ENCODE measurements around the gene SOST.

Gene SOST

DNA sequence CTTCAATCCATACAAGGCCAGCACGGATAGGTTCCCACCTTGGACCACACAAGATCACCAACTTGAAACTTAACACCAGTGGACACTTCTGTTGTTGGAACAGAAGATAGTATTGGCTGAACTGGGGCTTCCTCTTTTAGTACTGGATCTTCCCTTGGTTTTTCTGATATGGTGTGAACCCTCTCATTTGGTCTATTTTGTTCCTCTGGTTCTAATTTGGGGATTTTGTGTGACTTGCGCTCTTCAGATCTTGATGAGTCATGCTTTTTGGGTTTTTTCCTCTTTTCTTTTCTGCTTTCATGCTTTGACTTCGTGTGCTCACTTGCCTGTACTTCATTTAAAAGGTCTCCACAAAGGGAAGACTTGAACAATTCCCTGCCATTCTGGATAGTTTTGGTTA lies 39.0 kb downstream of the SOST start:
- peaks cover 26% of the 10 kb centered on the region for H3K27me3 Mint-ChIP-seq (ENCODE audit: low read depth)
- H3K4me3 Mint-ChIP-seq: peak overlapping the region; percentile 97
- H3K9me3 Mint-ChIP-seq: no peaks in the 10 kb centered on the region
- peak overlapping the region; percentile 100 for H3K27ac Mint-ChIP-seq
- DNase-seq (ENCODE audit: low spot score): no peak
- H3K4me1 Mint-ChIP-seq (ENCODE audit: low read depth): peaks cover 13% of the 10 kb centered on the region
- peaks cover 6% of the 10 kb centered on the region for H3K36me3 Mint-ChIP-seq (ENCODE audit: low read depth)

DNA sequence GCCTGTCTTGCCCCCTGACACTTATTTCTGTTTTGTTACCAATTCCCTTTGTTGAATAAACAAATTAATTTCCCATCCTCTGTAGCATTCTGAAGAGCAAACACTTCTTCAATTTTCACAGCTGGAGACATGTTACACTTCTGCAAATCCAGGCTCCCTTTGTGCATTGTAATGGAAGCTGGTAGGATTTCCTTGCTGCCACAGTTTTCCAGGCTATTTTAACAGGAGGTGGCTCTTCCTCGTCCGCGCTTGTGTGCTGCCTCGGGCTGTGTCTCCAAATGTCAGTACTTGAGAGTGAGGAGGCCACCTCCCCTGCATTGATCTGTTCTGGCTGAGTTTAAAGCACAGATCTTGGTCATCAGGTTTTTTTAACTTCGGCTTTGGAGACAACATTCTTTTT lies 40.0 kb downstream of the SOST start:
- H3K27ac Mint-ChIP-seq: no peak overlapping the region
- peaks cover 20% of the 10 kb centered on the region for H3K4me1 Mint-ChIP-seq (ENCODE audit: low read depth)
- no peaks in the 10 kb centered on the region for H3K9me3 Mint-ChIP-seq
- no peak for DNase-seq (ENCODE audit: low spot score)
- no peak overlapping the region for H3K4me3 Mint-ChIP-seq
- peaks cover 6% of the 10 kb centered on the region for H3K36me3 Mint-ChIP-seq (ENCODE audit: low read depth)
- peaks cover 33% of the 10 kb centered on the region for H3K27me3 Mint-ChIP-seq (ENCODE audit: low read depth)

DNA sequence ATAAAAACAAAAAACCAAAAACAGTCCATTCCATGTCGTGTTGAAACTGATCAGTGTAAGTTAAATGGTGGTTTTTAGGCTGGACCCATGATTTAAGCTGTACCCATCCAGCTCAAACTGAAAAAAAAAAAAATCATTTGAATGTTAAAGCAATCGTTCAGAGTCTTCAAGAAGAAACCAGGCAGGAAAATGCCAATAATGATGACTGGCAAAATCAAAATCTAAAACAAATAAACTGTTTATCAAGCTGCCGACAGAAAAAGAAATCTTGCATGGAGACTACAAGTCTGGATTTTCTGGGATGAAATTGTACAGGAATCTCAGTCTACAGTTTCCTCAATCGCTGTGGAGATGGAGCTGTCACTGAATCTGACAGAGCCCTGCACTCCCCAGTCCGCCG lies 40.7 kb downstream of the SOST start:
- H3K27ac Mint-ChIP-seq: no peak overlapping the region
- H3K9me3 Mint-ChIP-seq: no peaks in the 10 kb centered on the region
- H3K27me3 Mint-ChIP-seq (ENCODE audit: low read depth): peaks cover 37% of the 10 kb centered on the region
- H3K4me3 Mint-ChIP-seq: no peak overlapping the region
- H3K36me3 Mint-ChIP-seq (ENCODE audit: low read depth): peaks cover 6% of the 10 kb centered on the region
- H3K4me1 Mint-ChIP-seq (ENCODE audit: low read depth): peaks cover 26% of the 10 kb centered on the region
- no peak for DNase-seq (ENCODE audit: low spot score)

DNA sequence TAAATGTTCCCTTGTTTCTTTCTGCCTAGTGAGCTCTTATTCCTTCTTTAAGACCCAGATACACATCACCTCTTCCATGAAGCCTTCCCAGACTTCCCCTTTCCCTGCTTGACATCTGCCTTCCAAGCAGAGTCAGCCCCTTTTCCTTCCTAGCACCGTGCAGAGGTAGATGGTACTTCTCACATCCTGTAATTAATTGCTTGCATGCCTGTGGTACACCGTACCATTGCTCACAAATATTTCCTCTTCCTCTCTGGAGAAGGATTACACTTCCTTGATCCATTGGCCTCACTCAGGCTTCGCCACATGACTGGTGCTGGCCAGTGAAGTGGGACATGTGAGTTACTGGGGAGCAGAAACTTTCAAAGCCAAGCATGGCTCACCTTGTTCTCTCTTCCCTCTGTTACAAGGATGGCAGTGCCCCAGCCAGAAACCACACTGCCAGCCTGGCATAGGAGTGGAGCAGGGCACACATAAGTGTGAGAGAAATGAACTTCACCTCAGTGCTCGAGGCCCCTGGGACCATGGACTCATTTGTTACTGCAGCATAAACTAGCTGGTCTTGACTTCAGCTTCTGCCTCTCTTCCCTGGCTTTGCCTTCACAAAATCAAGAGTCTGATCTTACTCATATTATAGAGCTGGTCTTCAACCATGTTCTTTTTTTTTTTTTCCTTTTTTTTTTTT lies 44.0 kb downstream of the SOST start:
- H3K36me3 Mint-ChIP-seq (ENCODE audit: low read depth): peaks cover under 1% of the 10 kb centered on the region
- H3K4me1 Mint-ChIP-seq (ENCODE audit: low read depth): peaks cover 17% of the 10 kb centered on the region
- H3K9me3 Mint-ChIP-seq: no peaks in the 10 kb centered on the region
- DNase-seq (ENCODE audit: low spot score): no peak
- H3K4me3 Mint-ChIP-seq: peak overlapping the region; percentile 81
- H3K27me3 Mint-ChIP-seq (ENCODE audit: low read depth): peaks cover 47% of the 10 kb centered on the region
- H3K27ac Mint-ChIP-seq: no peak overlapping the region

DNA sequence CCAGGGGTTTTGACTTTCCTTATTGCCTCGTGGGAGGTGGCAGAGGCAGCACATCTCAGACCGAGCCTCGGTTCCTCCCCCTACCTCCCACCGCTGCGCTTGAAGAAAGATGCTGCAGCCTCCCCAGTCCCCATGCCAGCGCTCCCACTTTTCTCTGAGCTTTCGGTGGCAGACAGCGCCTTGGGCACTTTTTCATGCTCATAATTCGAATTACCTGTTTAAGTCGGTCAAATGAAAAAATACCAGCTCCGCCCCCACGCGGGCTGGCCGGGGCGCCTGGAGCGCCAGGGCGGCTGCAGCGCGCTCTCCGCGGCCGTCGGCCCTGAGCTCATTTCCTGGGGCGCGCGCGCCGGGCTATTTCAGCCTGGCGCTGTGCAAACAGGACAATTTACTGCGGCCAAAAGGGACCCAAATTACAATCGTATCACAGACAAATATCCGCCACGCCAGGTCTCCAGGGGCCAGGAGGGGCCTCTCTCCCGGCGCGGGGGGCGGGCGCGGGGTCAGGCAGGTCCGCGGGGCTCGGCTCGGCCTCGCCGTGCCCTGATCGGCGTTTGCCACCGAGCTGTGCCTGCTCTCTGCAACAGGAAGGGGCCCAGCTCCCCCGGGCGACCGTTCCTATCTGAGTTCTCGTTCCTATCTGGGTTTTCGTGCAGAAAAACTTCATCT lies 45.0 kb downstream of the SOST start:
- peak; percentile 37 for DNase-seq (ENCODE audit: low spot score)
- peaks cover 45% of the 10 kb centered on the region for H3K27me3 Mint-ChIP-seq (ENCODE audit: low read depth)
- H3K9me3 Mint-ChIP-seq: no peaks in the 10 kb centered on the region
- H3K4me3 Mint-ChIP-seq: peak overlapping the region; percentile 81
- H3K4me1 Mint-ChIP-seq (ENCODE audit: low read depth): peaks cover 14% of the 10 kb centered on the region
- H3K27ac Mint-ChIP-seq: no peak overlapping the region
- H3K36me3 Mint-ChIP-seq (ENCODE audit: low read depth): no peaks in the 10 kb centered on the region

DNA sequence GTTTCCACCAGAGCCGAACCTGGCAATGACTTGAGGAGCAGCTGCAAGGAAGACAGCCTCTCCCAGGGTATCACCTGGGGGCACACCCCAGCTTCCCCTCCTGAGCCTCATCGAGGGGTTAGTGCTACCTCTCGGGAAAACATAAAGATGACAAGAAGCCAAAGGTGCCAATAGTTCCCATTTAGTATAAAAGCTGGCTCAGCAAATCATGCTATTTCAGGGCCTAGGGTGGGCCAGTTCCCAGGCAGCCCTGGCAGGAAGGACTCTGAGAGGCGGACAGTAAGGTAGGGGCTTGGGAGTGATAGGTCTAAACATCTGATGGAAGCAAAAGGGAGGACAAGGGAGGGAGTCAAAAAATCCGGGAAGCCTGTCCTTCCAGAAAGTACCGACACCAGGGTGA lies 46.2 kb downstream of the SOST start:
- Mint-ChIP-seq H3K4me1 (ENCODE audit: low read depth) (peaks cover 14% of the 10 kb centered on the region), H3K27ac (no peak overlapping the region), H3K9me3 (no peaks in the 10 kb centered on the region), H3K27me3 (ENCODE audit: low read depth) (peaks cover 39% of the 10 kb centered on the region), H3K36me3 (ENCODE audit: low read depth) (no peaks in the 10 kb centered on the region), H3K4me3 (no peak overlapping the region)
- no peak for DNase-seq (ENCODE audit: low spot score)

DNA sequence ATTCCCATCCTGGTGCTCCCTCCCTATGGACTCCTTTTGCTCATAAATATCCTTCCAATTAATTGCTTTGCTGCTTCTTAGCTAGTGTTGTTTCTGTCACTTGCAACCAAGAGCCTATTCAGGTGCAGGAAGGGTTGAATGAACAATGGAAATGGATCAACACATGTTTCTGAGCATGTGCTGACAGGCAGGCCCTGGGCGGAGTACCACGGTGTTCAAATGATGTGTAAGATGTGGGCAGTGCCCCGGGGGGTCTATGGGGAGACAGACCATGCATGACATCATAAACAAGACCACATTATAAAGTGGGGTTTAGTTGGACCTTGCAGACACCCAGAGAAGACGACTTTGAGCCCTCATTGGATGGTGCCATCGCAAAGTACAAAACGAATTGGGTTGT lies 48.5 kb downstream of the SOST start:
- H3K4me3 Mint-ChIP-seq: no peak overlapping the region
- H3K27ac Mint-ChIP-seq: no peak overlapping the region
- no peaks in the 10 kb centered on the region for H3K36me3 Mint-ChIP-seq (ENCODE audit: low read depth)
- H3K4me1 Mint-ChIP-seq (ENCODE audit: low read depth): peaks cover 14% of the 10 kb centered on the region
- no peak for DNase-seq (ENCODE audit: low spot score)
- H3K9me3 Mint-ChIP-seq: no peaks in the 10 kb centered on the region
- H3K27me3 Mint-ChIP-seq (ENCODE audit: low read depth): peaks cover 33% of the 10 kb centered on the region

DNA sequence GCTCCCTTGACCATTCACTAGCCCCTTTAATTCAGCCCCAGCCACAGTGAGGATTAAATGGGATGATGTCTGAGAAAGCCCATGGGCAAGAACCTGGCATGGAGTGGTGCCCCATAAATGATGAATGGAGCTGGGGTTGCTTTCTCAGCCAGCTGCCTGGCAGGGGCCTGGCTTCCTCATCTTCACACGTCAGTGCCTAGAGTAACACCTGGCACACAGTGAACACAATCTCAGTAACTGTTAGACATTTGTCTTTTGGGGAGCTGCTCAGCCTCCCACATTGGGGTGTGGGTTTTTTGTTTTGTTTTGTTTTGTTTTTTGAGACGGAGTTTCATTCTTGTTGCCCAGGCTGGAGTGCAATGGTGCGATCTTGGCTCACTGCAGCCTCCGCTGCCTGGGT lies 49.4 kb downstream of the SOST start:
- Mint-ChIP-seq H3K27ac (no peak overlapping the region), H3K9me3 (no peaks in the 10 kb centered on the region), H3K36me3 (ENCODE audit: low read depth) (no peaks in the 10 kb centered on the region), H3K27me3 (ENCODE audit: low read depth) (peaks cover 25% of the 10 kb centered on the region), H3K4me1 (ENCODE audit: low read depth) (peaks cover 10% of the 10 kb centered on the region), H3K4me3 (no peak overlapping the region)
- no peak for DNase-seq (ENCODE audit: low spot score)

DNA sequence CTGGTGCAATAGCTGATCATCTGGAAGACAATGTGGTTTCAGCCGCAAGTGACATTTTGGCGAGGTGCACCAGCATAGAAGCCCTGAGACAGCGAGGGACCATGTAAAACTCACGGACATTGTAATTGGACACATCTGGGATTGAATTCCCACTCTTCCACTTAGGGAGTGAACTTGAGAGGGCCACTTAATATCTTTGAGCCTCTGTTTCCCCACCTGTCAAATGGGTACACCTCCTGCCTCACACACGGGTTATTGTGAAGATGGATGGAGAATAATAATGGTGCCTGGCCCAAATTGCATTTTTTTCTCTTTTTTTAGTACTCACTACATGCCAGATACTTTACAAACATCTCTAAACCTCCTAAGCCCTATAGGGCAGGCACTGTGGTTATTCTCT lies 51.4 kb downstream of the SOST start:
- DNase-seq (ENCODE audit: low spot score): no peak
- Mint-ChIP-seq H3K36me3 (ENCODE audit: low read depth) (no peaks in the 10 kb centered on the region), H3K4me1 (ENCODE audit: low read depth) (peaks cover 3% of the 10 kb centered on the region), H3K27me3 (ENCODE audit: low read depth) (peaks cover 15% of the 10 kb centered on the region), H3K27ac (no peak overlapping the region), H3K4me3 (no peak overlapping the region), H3K9me3 (no peaks in the 10 kb centered on the region)

DNA sequence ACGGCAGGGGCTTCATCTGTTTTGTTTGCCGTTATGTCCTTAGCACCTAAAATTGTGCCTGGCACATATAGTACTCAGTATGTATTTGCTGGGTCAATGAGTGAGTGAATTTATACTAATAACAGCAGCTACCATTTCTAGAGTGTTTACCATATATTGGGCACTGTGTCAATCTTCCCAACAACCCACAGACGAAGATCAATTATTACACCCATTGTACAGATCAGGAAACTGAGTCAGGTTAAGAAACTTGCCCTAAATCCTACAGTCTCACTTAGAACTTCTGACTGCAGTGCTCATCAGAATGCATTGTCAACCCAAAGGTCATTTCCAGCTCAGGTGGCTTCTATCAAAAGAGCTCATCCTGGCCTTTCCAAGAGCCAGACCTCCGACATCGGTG lies 52.4 kb downstream of the SOST start:
- Mint-ChIP-seq H3K9me3 (no peaks in the 10 kb centered on the region), H3K36me3 (ENCODE audit: low read depth) (no peaks in the 10 kb centered on the region), H3K4me3 (no peak overlapping the region), H3K4me1 (ENCODE audit: low read depth) (peaks cover 7% of the 10 kb centered on the region), H3K27me3 (ENCODE audit: low read depth) (peaks cover 15% of the 10 kb centered on the region), H3K27ac (no peak overlapping the region)
- DNase-seq (ENCODE audit: low spot score): no peak
